Lung microvascular endothelial cell (primary cell): ENCODE measurements around the gene MAGI1. TPM values are rescaled to one million over a fixed set of nuclear protein-coding genes. Genes with fewer than 3 reads are reported as not detected.
"Not testable (repeated sequence)": the region's sequence is repeated elsewhere in the genome, so short reads cannot be mapped to it uniquely, and the experiment has no call there.

Source experiments
- DNase-seq, 2 donors: peaks; one replicate each; pipeline versions ENCODE4 v3.0.0 to v3.0.0-alpha.2; 2010; ENCODE audit warnings: low read depth in 2 of 2
- total RNA-seq: library from RNA; depleted of rRNA; stranded (reverse); fragments of >200 nt; gene quantifications from 2 replicates; pipeline ENCODE4 v1.2.1, GENCODE V29; 2014

MAGI1 gene
- total RNA-seq, 1 donor from 2014 or later: 76.4 TPM

DNA sequence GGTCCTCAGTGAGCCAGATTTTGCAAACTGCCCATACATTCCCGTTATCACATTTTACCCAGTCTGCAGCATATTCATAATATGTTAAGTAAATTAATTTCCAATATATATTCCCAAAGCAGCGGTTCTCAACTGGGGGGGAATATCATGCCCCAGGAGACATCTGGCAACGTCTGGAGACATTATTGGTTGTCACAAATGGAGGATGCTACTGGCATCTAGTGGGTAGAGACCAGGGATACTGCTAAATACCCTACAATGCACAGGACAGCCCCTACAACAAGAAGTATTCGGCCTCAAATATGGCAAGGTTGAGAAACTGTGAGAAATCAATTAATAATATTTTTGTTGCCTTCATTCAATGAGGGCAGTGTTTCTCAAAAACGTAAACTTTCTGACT lies 280.3 kb downstream of the MAGI1 start:
- DNase-seq: no peak

DNA sequence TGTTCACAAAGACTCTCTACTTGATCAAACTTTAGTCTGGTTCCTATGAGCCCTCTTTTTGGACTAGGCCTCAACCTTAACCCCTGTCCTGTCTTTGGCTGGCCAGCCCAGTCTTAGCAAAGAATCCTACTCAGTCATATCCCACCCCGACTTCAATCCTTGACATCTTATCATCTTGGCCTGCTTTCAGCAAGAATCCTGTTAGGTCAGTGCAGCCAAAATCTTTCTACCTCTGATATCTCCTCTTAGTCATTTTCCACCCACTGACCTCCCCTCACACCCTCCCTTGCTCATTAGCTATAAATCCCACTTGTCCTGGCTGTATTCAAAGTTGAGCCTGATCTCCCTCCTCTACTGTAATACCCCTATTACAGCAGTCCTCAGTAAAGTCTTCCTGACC lies 286.1 kb downstream of the MAGI1 start:
- DNase-seq: no peak

DNA sequence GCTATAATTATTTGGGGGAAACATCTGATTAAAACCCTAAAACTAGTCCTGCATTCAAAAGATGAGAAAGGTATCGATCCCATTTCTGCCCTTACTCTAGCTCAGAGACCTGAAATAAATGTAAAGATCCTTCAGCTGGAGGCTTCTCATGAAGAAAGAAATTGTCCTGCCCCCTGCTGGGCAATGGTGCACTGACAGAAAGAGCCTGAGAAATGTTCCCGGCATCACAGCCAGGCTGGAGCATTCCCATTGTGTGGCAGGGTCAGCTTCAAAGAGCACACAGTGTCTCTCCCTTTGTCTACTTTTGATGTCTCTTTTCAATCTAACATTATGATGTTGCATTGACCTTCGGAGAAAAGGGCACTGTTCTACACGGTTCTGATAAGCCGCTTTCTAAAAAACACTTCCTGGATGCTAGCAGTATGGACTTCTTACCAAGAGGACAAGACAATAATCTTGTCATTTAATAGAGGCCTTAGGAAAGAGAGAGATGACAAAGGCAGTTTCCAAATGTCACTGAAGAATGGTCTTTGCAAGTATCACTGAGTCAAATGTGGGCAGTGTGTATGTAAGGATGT lies 287.5 kb downstream of the MAGI1 start:
- DNase-seq: peak; percentile 38 to 66

DNA sequence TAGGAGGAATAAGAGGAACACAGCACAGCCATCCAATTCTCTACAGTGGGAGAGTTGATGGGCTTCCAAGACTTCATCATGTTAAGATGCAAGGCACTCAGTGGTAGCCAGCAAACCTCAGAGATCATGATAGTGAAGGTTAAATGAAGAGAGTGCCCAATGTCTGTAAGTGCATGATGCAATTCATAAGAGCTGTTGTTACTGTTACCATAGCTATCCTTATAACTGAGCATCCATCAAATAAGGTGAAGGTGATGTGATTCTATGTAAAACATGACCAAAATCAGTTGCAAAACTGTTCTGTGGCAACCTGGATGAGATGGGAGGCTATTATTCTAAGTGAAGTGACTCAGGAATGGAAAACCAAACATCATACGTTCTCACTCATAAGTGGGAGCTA lies 289.7 kb downstream of the MAGI1 start:
- DNase-seq: no peak

DNA sequence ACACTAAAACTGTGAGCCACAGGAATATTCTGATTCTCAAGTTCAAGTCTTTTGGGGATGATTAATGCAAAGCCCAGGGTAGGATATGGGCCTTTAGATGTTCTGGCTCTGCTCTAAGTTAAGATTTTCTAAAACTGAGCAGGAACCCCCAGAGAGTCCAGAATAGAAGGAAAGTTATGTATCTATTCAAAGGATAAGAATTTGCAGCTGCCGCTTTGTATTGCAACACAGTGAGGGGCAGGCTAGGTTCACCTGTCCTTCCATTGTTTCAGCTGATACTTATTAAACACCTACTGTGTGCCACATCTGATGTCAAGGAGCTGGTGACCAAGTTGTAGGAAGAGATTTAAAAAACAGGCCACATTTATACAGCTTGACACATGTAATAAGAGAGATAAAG lies 290.4 kb downstream of the MAGI1 start:
- no peak for DNase-seq

DNA sequence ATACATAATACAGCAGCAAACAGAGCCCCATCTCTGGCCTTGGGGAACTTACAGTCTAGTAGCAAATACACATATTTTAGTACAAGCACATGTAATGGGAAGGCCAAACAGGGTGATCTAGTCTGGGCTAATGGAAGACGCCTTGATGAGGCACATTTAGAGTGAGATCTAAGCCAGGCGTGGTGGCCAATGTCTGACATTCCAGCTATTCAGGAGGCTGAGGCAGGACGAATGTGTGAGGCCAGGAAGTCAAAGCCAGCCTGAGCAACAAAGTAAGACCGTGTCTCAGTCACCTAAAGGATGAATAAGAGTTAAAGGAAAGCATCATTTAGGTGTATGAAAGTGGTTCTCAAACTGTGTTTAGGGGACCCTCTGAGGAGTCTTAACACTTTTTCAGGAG lies 291.9 kb downstream of the MAGI1 start:
- no peak for DNase-seq

DNA sequence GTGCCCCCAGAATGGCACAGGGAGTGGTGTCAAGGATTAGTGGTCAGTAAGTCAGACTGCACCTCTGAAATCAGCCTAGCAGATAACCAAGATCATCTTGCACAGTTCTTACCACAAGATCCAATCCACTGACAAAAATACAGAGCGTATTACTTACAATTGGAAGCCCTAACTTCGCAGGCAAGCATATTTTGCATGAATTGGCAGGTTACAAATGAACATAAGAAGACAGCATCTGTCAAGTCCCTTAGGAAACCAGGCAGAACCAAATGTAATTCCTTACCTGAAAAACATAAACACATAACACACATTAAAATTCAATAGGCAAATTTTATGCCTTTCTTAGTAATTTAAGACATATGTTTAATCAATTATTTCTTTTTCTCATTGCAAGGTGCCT lies 293.4 kb downstream of the MAGI1 start:
- DNase-seq: no peak

DNA sequence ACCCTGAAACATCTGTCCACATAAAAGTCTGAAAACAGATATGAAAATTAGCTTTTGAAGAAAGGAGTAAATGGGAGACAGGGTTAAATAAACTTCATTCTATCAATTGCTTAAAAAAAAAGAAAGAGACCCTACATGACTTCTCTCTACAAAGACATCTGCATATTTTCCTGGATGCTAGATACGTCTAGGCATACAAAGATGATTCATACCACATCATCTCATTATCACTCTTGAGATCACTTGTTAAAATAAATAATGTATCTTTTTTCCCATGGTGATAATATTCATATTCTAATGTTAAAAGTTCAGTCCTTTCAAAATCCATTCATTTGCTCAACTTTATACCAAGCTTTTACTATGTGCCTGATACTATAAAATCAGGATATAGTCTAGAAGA lies 295.8 kb downstream of the MAGI1 start:
- DNase-seq: peak in 1 of 2 donors; percentile 27

DNA sequence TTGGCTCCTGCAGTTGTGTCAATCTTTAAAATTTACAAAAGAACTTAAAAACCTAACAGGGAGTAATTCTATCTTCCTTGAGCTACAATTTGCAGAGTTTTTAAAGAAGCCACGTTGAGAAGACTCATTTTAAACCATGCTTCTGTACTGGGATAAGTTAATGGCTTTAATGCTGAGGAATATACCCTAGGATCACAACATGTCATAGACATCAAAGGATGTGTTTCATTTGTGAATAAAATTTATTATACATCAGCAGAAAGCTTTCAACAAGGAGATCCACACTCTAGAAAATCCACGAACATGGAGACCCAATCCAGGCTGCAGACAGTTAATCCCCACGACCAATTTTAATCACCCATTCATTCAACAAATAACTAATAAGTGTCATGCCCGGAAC lies 297.2 kb downstream of the MAGI1 start:
- DNase-seq: no peak

DNA sequence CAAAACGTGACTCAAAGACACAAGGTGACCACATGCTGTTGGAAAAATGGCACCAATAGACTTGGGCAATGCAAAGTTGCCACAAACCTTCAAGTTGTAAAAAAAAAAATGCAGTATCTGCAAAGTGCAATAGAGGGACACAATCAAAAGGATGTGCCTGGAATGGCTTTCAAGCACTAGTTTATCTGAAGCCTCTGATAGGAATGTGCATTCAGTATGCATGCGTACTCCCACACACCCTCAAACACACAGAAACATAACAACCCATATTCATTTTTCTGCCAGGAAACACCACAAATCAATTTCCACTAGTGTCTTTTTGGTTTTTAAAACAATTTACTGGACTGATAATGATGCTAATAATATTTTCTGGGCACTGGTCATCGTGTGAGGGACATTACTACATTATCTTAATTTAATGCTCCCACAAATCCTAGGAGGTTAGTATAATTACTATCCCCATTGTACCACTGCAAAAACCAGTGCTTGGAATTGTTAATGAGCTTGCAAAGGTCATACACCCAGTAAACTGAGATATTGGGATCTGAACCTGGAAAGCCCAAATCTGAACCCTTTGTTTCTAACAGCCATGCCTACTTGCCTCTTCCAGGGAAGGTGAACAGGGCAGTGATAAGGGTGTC lies 298.7 kb downstream of the MAGI1 start:
- no peak for DNase-seq

DNA sequence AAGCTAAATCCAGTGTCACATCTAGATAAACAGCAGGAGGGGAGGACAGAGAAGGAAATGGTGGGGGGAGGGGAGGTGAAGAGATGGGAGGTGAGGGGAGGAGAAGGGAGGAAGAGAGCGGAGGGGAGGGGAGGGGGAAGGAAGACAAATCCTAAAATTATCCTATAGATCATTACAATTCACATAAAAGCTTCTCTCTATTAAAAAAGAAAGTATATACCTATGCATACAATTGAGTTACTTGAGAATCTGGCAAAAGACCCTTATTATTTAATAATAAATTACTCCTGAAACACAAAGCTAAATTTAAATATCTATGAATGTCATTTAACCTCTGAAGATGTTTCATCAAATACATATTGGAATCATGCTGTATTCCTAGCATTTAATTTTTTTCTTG lies 303.9 kb downstream of the MAGI1 start:
- no peak for DNase-seq

DNA sequence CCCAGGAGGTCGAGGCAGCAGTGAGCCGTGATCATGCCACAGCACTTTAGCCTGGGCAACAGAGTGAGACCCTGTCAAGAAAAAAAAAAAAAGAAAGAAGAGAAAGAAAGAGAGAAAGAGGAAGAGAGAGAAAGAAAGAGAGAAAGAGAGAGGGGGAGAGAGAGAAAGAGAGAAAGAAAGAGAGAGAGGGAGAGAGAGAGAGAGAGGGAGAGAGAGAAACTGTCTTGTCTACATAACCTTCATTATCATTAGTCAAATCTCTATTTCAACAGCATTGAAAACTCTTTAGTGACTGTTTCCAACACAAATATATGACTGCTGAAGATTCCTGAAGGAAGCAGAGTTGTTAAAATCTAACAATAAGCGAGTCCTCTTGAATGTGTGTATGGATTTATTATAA lies 304.3 kb downstream of the MAGI1 start:
- DNase-seq: no peak

DNA sequence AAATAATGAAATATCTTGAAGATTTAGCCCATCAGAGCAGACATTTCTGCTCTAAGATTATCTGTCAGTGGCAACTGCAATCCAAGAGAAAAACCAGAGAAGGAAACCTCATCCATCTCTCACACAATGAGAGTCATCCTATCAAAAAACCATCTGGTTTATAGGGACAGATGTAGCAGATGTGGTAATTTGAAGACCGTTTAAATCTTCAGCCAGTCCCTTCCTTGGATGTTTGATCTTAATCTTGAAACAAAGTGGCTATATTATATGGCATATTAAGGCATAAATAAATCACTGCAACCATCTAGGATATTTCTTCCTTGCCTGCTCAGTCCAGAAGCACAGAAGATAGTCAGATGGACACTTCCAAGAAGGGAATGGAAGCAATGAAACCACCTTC lies 305.3 kb downstream of the MAGI1 start:
- DNase-seq: no peak

DNA sequence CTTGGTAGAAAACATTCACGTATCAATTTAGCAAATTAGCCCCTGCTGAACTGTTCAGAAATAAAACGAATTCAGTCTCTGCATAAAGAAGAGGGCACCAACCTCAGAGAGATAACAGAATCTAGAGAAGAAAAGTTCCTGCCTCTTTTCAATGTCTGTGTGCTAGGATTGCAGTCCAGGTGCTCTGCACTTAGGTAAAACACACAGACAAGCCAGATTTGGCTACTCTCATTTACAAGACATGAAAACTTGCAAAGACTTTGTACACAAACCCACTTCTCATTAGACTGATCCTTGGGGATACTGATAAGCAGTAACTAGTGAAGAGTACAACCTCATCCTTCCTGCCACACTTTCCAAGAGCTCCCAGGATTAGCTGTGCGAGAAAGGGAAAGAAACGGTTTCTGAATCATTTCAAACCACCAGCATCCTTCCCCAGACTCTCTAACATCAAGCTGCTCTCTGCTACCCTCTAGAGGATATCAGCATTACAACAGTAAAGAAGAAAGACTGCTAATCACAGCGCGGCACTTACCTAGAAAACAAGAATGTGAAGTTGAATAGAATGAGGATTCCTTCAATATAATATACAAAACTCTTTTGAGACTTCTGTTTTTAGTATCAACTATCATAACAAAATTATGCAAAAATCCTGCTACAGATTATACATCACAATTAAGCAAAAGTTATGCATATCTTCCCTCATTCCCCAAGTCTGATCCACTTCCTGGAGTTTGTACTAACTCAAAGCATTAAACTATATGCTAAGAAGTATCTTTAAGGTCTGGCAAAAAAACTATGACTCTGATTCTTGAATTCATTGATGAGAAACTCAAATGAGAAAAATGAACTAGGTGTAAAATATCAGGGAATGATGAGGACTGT lies 306.4 kb downstream of the MAGI1 start:
- DNase-seq: peak; percentile 64 to 71

DNA sequence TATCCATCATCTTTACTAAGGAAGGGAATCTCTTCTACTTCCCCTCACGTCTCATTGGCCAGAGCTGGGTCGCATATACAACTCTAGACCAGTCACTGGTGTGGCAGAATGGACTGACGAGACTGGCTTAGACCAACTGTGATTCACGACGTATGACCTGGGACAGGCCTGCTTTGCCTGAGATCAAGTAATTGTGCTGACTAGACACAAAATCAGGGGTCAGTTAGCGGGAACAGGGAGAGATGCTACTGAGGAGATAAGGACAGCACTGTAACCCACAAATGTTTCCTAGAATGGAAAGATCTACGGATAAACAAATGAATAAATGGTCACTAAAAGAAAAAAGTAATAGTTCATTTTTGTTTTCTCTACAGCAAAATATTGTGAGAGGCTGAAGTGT lies 308.3 kb downstream of the MAGI1 start:
- no peak for DNase-seq

DNA sequence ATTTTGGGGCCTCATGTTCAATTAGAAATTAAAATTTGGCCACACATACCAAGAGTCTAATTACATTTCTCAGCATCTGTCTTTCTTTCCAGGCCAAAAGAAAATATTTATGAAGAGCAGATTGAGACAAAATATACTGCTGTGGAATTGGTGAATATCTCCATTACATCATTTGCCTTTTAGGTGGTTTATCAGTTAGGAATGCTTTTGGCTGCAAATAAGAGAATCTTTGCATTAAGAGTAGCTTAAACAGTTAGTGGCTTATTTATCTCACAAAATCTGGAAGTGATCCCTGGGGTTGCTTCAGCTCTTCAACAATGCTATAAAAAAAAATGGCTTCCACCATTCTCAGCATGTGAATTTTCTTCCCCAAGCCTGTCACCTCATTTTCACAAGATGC lies 308.7 kb downstream of the MAGI1 start:
- DNase-seq: no peak

DNA sequence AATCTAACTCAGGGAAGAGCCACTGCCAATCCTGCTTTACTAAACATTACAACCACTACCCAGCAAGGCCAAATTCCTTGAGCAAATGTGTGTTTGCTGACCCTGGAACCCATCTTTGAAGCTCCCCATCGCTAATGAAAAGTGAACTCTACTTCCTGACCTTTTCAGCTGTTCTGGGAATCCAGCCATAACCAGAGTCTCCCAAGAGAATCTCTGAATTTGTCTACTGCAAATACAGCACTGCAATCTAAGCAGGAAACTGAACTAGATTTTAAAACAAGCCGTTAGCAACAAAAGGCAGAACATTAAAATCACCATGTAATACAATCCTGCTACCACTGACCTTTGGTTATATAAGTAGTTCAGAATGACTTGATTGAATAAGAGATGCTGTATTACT lies 309.2 kb downstream of the MAGI1 start:
- DNase-seq: peak; percentile 63 to 69

DNA sequence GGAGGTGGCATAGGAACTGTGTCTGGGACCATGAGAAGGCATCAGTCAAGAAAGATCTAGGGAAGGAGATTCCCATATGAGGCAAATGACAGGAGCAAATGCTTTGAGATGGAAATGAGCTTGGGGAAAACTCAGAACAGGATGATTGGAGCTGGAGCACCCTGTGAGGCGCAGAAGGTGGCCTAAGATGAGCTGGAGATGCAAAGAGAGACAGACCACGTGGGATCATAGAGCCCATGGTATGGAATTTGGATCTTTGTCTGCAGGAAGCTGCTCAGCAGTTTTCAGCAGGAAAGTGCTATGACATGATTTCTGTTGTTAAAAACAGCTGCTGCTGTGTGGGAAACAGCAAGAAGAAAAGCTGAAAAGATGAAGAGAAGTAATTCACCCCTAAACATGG lies 310.6 kb downstream of the MAGI1 start:
- peak in 1 of 2 donors; percentile 31 for DNase-seq

DNA sequence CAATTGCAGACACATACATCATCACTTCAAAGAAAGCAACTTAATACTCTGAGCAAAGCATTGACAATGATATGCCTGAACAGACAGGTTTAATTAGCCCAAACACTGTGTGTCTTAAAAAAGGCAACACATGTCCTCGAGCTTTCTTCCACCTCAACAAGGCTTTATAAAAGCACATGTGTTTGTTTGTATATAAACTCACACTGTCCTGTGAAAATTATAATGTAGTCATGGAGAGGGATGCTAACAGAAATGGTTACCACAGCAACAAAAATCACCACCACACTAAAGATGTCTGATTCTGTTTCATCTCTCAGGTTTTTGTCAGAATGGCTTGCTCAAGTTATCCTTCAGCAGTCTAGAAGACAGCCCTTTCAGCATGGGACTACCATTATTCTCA lies 314.7 kb downstream of the MAGI1 start:
- no peak for DNase-seq

DNA sequence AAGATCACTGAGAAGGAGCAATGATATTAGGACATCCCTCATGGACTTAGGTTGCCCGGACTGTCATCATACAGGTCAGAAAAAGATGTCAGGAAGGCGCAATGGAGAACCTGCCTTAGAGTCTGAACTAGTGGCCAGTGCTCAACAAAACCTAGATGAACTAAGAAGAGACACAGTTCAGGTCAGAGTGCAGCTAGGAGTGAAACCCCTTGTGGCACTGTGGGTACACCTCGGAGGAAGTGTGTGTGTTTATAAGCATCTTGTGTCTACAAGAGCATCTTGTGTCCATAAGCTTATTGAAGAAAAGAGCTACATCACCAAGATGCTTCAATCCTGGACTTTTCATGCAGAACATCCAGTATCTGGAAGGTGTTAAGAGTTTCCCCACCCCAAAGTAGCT lies 315.7 kb downstream of the MAGI1 start:
- no peak for DNase-seq

DNA sequence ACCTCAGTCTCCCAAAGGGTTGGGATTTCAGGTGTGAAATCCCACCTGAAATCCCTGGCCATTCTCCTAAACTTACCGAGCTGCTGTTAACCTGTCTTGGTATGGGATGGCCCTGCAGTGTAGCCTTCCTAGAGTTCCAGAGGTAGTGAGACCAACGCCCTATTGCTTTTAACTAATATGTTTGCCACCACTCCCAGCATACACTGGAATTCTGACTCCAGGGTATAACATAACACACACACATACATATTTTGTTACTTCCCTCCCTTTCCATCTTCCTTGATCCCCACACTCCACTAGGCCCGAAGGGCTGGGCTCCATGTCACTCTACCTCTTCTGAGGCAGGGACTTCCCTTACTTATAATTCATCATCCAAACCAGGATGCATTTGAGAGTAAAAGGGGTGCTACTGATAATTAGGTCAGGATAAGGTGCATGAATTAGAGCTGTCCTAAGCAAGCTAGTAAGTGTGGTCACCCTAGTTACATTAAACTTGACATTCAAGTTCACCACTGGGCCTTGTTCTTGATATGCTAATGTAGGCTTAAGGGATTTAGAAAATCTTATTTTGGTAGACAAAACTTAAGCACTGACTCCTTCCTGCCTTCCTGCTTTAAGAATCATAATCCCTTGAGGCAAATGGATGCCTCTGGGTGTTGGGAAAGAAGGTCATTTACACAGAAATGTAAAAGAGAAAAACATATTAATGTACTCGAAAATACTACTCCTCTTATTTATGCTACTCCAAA lies 317.6 kb downstream of the MAGI1 start:
- DNase-seq: no peak

DNA sequence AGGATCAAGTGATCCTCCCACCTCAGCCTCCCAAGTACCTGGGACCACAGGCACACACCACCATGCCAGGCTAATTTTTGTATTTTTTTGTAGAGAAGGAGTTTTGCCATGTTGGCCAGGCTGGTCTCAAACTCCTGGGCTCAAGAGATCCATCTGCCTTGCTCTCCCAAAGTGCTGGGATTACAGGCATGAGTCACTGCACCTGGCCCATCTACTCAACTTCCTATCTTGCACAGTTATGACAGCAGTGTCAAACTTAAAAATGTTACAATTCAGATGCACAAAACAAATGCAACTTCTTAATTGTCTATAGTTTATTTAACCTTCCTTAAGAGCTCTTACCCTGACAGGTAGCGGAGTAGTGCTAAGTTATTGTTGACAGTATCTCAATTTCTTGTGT lies 319.1 kb downstream of the MAGI1 start:
- DNase-seq: not testable (repeated sequence)
